ENCODE data around the gene KIF3C. TPM values are rescaled to one million over a fixed set of nuclear protein-coding genes. Genes with fewer than 3 reads are reported as not detected.

The KIF3C gene
- total and polyA plus RNA-seq, 2 of the 8 experiments (the other 6 are each of a cell fraction or from before 2014, with no cell fraction given), result 13.4 to 58.1 TPM

DNA sequence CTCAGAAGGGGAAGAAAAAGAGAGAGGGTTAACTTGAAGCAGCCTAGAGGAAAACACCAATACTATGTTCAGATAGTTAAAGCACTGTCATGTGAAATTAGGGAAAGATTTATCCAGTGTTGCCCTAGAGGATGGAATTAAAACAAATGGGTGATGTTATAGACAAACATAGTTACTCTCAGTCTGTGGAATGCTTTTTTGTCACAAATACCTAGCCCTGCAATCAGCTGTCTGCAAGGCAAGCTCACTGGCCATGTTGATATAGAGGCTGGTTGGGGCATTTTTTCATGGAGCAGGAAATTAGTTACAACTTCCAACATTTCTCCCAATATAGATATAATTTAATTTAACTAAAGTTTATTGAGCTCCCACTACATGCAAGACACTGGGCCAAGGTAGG is 43.2 kb upstream of the KIF3C start:
- no peak overlapping the region for H4K5ac ChIP-seq (ENCODE audit: insufficient read length, low read depth, low read length)
- H2AK5ac ChIP-seq (ENCODE audit: low read depth, low read length), result no peak overlapping the region
- no peak overlapping the region for H3K14ac ChIP-seq (ENCODE audit: insufficient read length)
- FAIRE-seq (no peak), DNase-seq (ENCODE audit: low read depth in 1 of 2, low spot score in 2 of 2) (no peak)
- H3K79me1 ChIP-seq (ENCODE audit: low read depth, low read length), result no peaks in the 10 kb centered on the region
- H2BK20ac ChIP-seq (ENCODE audit: low read length), result no peak overlapping the region
- no peak overlapping the region for H3K56ac ChIP-seq (replicated peaks; ENCODE audit: insufficient read length, low read depth, low read length)
- no peak overlapping the region for H3K18ac ChIP-seq (ENCODE audit: extremely low read depth, low read length)
- H3K23me2 ChIP-seq (ENCODE audit: low read depth, low read length), result no peaks in the 10 kb centered on the region
- POLR2A ChIA-PET (ENCODE audit: partially characterized antibody), result interaction anchor here (0.7 to 1.9 kb wide), 3 partner anchors 8 to 49 kb away, joined by 3 to 9 read pairs (median 4); partner anchors contain the start of gene RAB10
- no peak overlapping the region for H2BK120ac ChIP-seq (replicated peaks; ENCODE audit: low read depth, low read length)
- H3K9me3 ChIP-seq (ENCODE audit: insufficient read depth in 2 of 2, low read depth in 1 of 2, low read length in 1 of 2), result no peaks in the 10 kb centered on the region
- H3K23ac ChIP-seq (ENCODE audit: insufficient read length), result no peak overlapping the region
- H2BK12ac ChIP-seq (ENCODE audit: low read depth, low read length), result no peak overlapping the region
- H3K4me3 ChIP-seq (ENCODE audit: extremely low read depth in 1 of 4, insufficient read depth in 2 of 4, low read depth in 3 of 4, low read length in 4 of 4), result no peak overlapping the region
- no peaks in the 10 kb centered on the region for H3K79me2 ChIP-seq (ENCODE audit: control insufficient read depth in 1 of 2, insufficient read depth in 2 of 2, low read length in 2 of 2)
- no peak overlapping the region for H3K9ac ChIP-seq (replicated peaks in 1 of 4; ENCODE audit: extremely low read depth in 1 of 4, low read depth in 3 of 4, low read length in 3 of 4)
- H3K4me2 ChIP-seq (ENCODE audit: insufficient read depth in 1 of 2, low read depth in 2 of 2, low read length in 2 of 2), result no peak overlapping the region
- no peak overlapping the region for H3K27ac ChIP-seq (ENCODE audit: low read depth, low read length)
- no peaks in the 10 kb centered on the region for H3K27me3 ChIP-seq (replicated peaks in 1 of 4; ENCODE audit: control insufficient read depth in 3 of 4, extremely low read depth in 1 of 4, insufficient read depth in 3 of 4, low read length in 3 of 4)
- H4K91ac ChIP-seq (replicated peaks; ENCODE audit: insufficient read length, low read length), result no peak overlapping the region
- CTCF ChIA-PET (ENCODE audit: partially characterized antibody), result interaction anchor here (0.6 to 1.8 kb wide), 3 partner anchors 34 to 50 kb away, joined by 4 to 9 read pairs (median 9); no protein-coding TSS in a partner anchor
- H2BK15ac ChIP-seq (ENCODE audit: low read length), result no peak overlapping the region
- no peak overlapping the region for H2BK5ac ChIP-seq (ENCODE audit: low read depth, low read length)
- no peaks in the 10 kb centered on the region for H4K20me1 ChIP-seq (replicated peaks in 1 of 2; ENCODE audit: control insufficient read depth in 1 of 2, insufficient read depth in 2 of 2, low read length in 2 of 2)
- no peak overlapping the region for H3K4ac ChIP-seq (replicated peaks; ENCODE audit: insufficient read length, low read depth, low read length)
- no peak overlapping the region for H2AFZ ChIP-seq (ENCODE audit: low read length)
- no peaks in the 10 kb centered on the region for H3K4me1 ChIP-seq (replicated peaks in 1 of 4; ENCODE audit: control insufficient read depth in 3 of 4, insufficient read depth in 4 of 4, low read length in 3 of 4)
- H3K36me3 ChIP-seq (ENCODE audit: control insufficient read depth in 2 of 4, insufficient read depth in 4 of 4, low read length in 3 of 4), result no peaks in the 10 kb centered on the region
- H4K8ac ChIP-seq (ENCODE audit: extremely low read depth, insufficient read depth, low read length), result no peak overlapping the region
- TF ChIP-seq TCF12 (IDR thresholded peaks at IDR 0.05; ENCODE audit: low read depth, low read length), result no peak
- TF ChIP-seq NRF1 (IDR thresholded peaks at IDR 0.05; ENCODE audit: low read depth, low read length), result no peak
- no peak for TF ChIP-seq BRCA1 (IDR thresholded peaks at IDR 0.05; ENCODE audit: low read depth, low read length)
- TF ChIP-seq EP300 (IDR thresholded peaks at IDR 0.05; ENCODE audit: borderline replicate concordance in 1 of 2, low read depth in 2 of 2, low read length in 2 of 2), result no peak
- TF ChIP-seq, protein P1, sequence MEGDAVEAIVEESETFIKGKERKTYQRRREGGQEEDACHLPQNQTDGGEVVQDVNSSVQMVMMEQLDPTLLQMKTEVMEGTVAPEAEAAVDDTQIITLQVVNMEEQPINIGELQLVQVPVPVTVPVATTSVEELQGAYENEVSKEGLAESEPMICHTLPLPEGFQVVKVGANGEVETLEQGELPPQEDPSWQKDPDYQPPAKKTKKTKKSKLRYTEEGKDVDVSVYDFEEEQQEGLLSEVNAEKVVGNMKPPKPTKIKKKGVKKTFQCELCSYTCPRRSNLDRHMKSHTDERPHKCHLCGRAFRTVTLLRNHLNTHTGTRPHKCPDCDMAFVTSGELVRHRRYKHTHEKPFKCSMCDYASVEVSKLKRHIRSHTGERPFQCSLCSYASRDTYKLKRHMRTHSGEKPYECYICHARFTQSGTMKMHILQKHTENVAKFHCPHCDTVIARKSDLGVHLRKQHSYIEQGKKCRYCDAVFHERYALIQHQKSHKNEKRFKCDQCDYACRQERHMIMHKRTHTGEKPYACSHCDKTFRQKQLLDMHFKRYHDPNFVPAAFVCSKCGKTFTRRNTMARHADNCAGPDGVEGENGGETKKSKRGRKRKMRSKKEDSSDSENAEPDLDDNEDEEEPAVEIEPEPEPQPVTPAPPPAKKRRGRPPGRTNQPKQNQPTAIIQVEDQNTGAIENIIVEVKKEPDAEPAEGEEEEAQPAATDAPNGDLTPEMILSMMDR (IDR thresholded peaks at IDR 0.05; ENCODE audit: control extremely low read depth in 1 of 3, insufficient read depth in 1 of 3, low read depth in 1 of 3, low read length in 3 of 3), result no peak
- TF ChIP-seq, protein P2, sequence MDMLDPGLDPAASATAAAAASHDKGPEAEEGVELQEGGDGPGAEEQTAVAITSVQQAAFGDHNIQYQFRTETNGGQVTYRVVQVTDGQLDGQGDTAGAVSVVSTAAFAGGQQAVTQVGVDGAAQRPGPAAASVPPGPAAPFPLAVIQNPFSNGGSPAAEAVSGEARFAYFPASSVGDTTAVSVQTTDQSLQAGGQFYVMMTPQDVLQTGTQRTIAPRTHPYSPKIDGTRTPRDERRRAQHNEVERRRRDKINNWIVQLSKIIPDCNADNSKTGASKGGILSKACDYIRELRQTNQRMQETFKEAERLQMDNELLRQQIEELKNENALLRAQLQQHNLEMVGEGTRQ (IDR thresholded peaks at IDR 0.05; ENCODE audit: low read length), result no peak
- TF ChIP-seq SP1 (IDR thresholded peaks at IDR 0.05; ENCODE audit: low read depth, low read length), result no peak
- no peak for TF ChIP-seq CHD1 (IDR thresholded peaks at IDR 0.05; ENCODE audit: low read depth, low read length)

Data from H1 (cell line).